GM21786 (cell line): ENCODE measurements around the gene AHRR.
"Not testable (repeated sequence)": the region's sequence is repeated elsewhere in the genome, so short reads cannot be mapped to it uniquely, and the experiment has no call there.

Experiments
- ATAC-seq: cut with Tn5 transposase; IDR thresholded peaks from one replicate; pipeline ENCODE4 v1.9.1; 2021; ENCODE audit not compliant: unreplicated experiment

AHRR gene

DNA sequence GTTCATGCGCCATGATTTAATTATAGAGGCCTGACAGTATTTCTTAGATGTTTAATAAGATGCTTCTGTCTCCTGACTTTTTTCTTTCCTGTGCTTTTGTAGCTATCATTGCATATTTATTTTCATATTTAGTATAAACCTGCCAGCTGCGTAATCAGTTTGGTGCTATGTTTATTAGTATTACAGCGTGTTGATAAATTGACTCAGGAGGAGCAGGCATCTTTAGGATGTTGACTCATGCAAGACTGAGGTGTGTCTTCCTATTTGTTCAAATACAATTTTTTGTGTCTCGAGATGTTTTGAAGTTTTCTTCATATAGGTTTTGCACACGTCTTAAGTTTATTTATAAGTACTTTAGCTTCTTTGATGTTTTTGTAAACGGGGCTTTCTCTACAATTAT, 85.5 kb downstream of the AHRR start:
- ATAC-seq = no peak

DNA sequence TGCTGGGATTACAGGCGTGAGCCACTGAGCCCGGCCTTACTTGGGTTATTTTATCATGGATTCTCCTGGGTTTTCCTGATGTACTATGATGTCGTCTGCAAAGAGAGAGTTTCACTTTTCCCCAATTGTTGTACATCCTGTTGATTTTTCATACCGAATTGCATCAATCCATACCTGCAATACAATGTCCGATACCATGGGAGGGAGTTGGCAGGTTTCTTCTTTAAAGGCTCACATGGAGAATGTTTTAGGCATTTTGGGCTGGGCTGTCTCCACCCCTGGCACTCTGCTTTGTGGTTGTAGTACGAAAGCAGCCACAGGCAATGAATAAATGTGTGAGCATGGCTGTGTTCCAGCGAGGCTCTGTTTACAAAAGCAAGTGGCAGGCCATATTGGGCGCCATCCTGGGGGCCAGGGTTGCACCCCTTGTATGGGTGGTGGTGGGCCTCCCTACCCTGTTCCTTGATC, 86.3 kb downstream of the AHRR start:
- ATAC-seq = no peak

DNA sequence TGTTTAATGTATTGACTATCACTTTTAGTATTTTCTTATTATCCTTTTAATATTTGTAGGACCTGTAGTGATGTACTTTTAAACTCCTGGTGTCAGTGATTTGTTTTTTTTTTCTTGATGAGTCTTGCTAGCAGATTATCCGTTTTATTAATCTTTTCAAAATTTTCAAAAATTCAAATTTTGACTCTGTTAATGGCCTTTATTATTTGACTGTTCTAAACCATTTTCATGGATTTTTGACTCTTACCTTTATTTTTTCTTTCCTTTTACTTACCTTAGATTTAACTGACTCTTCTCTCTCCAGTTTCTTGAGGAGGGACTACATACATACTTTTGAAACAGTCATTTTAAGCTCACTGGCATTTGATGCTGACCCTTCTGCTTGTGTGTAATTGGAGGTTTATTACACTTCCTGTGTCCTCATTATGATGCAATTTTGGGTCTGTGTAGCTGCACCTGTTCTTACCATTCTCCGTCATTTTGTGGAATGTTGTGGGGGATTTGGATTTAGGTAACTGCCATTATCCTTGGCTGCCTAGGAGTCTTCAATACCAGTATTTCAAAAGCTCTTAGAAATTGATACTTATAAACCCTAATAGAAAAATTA, 89.5 kb downstream of the AHRR start:
- ATAC-seq = no peak

DNA sequence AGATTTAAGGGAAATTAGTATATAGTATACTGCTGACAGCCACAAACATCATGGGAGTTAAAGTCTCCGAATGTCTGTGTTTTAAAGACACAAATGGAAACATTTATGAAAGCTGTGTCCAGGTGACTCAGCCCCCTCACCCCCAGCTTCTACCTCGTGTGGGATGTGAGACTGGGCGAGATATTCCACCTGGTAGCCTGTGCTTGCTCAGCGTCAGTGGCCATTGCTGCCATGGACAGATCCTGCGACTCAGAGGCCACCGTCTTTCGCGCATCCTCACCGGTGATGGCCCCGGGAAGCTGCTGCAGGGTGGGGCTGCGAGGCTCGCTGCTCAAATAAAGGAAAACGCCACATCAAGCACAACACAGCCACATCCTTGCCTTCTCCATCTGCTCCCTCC, 90.2 kb downstream of the AHRR start:
- ATAC-seq = no peak

- not testable (repeated sequence) for ATAC-seq
These were observed 93.7 kb downstream of the AHRR start for GRCh38 chr5:414991-415927.

- ATAC-seq = no peak
These were observed 94.6 kb downstream of the AHRR start for GRCh38 chr5:415928-416635.

DNA sequence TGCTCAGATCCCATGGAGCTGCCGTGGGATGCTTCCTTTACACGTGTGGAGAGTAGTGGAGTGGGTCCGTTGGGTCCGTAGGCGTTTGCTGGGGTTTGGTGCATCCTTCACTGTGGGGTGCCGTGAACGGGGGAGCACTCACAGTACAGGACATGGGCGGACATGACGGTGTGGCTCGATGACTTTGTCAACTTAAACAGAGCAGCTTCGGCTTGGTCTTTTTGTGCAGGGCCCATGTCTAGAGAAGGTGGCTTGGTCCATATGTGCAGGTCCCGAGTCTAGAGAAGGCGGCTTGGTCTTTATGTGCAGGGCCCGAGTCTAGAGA, 95.1 kb downstream of the AHRR start:
- ATAC-seq = no peak

GRCh38 chr5:417301-418161, 96.0 kb downstream of the AHRR start:
- no peak for ATAC-seq

GRCh38 chr5:418162-419121, 96.9 kb downstream of the AHRR start:
- ATAC-seq = no peak

DNA sequence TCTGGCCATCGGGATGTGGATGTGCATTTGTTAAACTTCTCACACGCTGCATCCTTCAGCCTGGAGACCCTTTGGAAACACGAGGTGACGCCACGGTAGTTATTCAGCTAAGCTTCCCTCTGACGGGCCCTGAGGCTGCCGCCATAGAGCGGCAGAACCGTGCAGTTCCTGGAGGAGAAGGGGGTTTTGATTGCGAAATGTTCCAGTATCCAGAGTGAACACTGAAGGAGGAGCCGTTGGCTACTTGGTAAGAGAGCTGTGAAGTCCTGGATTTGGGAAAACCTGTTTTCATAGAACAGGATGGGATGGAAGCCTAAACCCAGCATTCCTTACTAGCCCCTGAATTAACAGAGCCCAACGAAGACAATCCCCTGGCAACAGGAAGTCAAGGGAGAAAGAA, 98.5 kb downstream of the AHRR start:
- no peak for ATAC-seq

- ATAC-seq = no peak
These were observed 99.2 kb downstream of the AHRR start for GRCh38 chr5:420632-421286.

- no peak for ATAC-seq
These were observed 99.9 kb downstream of the AHRR start for GRCh38 chr5:421287-421880.

- no peak for ATAC-seq
These were observed 100.4 kb downstream of the AHRR start for GRCh38 chr5:421901-422300.

- no peak for ATAC-seq
These were observed 101.1 kb downstream of the AHRR start for GRCh38 chr5:422323-423232.

DNA sequence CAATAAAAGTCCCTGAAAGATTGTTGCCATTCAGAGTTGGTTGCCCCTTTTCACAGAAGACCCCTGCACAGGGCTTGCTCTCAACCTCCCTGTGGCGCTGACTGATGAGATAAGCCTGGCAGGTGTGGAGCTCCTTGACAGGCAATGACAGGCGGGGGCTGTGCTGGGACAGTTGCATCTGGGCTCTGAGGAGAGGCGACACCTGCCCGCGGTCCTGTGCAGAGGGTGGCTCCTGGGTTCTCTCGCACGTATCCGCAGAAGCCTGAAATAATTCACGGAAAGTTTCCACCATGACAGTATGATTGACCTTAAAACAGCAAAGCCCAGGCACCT, 101.7 kb downstream of the AHRR start:
- no peak for ATAC-seq

DNA sequence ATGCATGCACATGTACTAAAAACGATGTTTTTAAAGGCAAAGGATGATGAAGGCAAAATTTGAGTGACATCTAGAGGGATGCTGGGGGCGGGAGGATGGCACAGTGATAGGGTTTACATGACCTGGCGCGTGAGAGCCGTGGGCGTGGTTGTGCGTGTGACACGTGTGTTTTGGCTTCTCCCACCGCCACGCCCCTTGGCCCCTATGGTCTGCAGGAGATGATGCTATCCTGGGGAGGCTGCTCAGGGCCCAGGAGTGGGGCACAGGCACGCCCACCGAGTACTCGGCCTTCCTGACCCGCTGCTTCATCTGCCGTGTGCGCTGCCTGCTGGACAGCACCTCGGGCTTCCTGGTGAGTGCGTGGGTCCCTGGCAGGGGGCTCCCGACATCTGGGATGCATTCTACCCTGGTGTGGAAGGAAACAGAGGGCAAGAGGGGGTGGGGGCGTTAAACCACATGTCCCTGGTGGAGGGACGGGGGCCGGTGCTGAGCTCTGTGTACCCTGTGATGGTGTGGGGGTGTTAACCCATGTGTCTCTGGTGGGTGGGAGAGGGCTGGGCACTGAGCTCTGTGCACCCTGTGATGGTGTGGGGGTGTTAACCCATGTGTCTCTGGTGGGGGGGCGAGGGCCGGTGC, 102.2 kb downstream of the AHRR start:
- ATAC-seq = no peak

DNA sequence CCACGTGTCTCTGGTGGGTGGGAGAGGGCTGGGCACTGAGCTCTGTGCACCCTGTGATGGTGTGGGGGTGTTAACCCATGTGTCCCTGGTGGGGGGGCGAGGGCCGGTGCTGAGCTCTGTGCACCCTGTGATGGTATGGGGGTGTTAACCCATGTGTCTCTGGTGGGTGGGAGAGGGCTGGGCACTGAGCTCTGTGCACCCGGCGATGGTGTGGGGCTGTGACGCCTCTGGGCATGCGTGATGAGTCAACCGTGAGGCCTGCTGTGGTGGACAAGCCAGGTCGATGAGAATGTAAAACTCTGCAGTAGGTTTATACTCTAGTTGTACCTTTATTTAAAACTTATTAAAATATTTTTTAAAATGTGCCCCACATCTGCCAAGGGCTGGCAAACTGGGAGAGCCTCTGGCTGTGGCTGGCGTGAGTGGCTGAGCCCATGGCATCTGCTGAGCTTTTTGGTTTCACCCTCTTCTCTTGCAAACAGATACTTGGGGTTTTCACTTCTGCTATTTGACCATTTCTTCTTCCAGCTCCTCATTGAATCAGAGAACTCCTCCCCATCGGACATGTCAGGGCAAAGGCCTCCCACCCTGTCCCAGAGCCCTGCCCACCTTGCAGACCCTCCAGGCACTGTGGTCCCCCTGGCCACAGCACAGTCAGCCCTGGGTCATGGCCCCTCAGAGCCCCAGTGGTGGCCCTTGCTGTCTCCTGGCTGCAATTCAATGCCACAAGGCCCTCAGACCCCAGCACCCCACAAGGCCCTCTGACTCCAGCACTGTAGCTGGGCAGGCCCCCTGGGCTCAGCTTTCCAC, 103.0 kb downstream of the AHRR start:
- ATAC-seq = peak; percentile 92
